Fibroblast of peridontal ligament (primary cell): ENCODE data around the gene CHRM1.
"Not testable (repeated sequence)": the region's sequence is repeated elsewhere in the genome, so short reads cannot be mapped to it uniquely, and the experiment has no call there.

Experiments used
- DNase-seq: peaks from one replicate; pipeline ENCODE4 v3.0.0-alpha.2; 2010; ENCODE audit errors: extremely low read depth

CHRM1 gene

GRCh38 chr11:62875698-62876478 is 45.3 kb downstream of the CHRM1 start:
- no peak for DNase-seq

GRCh38 chr11:62874851-62875250 is 46.3 kb downstream of the CHRM1 start:
- DNase-seq = no peak

DNA sequence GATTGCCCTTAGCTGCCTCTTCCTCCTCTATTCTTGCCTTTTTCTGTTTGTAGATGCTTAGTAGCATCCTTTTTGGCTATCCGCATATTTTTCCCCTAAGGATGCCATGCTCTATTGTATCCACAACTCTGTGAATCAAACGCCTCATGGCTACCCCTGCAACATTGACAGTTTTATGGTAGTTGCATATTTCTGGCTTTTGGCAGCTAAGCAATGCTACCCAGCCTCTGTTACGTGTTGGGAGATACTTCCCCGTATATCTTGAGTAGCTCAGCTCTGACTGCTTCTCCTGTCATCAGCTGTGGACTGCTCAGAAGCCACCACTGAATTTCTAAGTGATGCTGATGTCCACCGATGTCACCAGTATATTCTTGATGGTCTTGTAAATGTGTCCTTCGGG is 55.5 kb downstream of the CHRM1 start:
- no peak for DNase-seq

GRCh38 chr11:62863687-62864335 is 57.4 kb downstream of the CHRM1 start:
- DNase-seq = no peak

DNA sequence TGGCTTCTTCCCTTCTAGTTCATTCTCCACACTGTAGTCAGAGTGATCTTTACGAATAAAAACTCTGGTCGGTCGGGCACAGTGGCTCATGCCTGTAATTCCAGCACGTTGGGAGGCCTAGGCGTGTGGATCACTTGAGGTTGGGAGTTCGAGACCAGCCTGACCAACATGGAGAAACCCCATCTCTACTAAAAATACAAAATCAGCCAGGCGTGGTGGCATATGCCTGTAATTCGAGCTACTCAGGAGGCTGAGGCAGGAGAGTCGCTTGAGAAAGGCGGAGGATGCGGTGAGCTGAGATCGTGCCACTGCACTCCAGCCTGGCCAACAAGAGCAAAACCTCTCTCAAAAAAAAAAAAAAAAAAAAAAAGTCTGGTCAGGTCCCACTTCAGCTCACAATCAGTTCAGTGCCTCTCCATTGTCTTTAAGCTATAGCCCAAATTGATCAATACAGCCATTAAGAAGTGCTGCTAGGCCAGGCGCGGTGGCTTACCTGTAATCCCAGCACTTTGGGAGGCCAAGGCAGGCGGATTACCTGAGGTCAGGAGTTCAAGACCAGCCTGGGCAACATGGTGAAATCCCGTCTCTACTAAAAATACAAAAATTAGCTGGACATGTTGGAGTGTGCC is 59.5 kb downstream of the CHRM1 start:
- not testable (repeated sequence) for DNase-seq

DNA sequence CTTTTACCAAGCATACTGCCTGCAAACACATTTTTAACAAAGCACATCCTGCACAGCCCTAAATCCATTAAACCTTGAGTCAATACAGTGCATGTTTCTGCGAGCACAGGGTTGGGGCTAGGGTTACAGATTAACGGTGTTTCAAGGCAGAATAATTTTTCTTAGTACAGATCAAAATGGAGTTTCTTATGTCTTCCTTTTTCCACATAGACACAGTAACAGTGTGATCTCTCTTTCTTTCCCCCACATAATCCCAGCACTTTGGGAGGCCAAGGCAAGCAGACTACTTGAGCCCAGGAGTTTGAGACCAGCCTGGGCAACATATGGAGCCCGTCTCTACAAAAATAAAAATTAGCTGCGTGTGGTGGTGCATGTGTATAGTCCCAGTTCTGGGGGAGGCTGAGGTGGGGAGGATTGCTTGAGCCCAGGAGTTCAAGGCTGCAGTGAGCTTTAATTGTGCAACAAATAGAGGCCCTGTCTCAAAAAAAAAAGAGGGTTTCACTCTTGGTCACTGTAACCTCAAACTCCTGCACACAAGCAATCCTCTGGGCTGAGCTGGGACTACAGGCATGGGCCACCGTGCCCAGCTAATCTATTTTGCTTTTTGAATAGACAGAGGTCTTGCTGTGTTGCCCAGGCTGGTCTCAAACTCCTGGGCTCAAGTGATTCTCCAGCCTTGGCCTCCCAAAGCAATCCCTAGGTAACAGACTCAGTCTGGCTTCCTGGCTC is 60.2 kb downstream of the CHRM1 start:
- DNase-seq = no peak

- DNase-seq = not testable (repeated sequence)
These were observed 61.9 kb downstream of the CHRM1 start for GRCh38 chr11:62859281-62859703.
